ENCODE measurements around the gene RFX2. TPM values are rescaled to one million over a fixed set of nuclear protein-coding genes. Genes with fewer than 3 reads are reported as not detected.

The RFX2 gene
- total and polyA plus RNA-seq, 10 of the 15 experiments (the other 5 are each of a cell fraction or from before 2014, with no cell fraction given) = 3.2 to 9.8 (median 4.7) TPM

GRCh38 chr19:5950741-5951140 is 159.6 kb downstream of the RFX2 start:
- H3K36me3 ChIP-seq (ENCODE audit: control insufficient read depth in 2 of 2, insufficient read depth in 2 of 2, low read length in 1 of 2) = peaks cover 11 to 21% of the 10 kb centered on the region in 2 experiments; a peak in 3 of 4 replicates
- no peak for ATAC-seq
- H3K27me3 ChIP-seq (replicated peaks in 1 of 2; ENCODE audit: control insufficient read depth in 2 of 2, insufficient read depth in 2 of 2, low read length in 1 of 2) = no peaks in the 10 kb centered on the region
- no peaks in the 10 kb centered on the region for H3K9me3 ChIP-seq (replicated peaks; ENCODE audit: control insufficient read depth, insufficient read depth, low read length)
- POLR2A ChIA-PET = no interaction called here
- 81% methylated on average over 3 of the region's 3 CpGs for WGBS (ENCODE audit: insufficient coverage, insufficient replicate concordance, low lambda C conversion rate, missing lambda C conversion rate)
- no peak for FAIRE-seq
- CTCF ChIA-PET = interaction anchor here (1.2 to 4.0 kb wide), 4 partner anchors 17 to 147 kb away, joined by 3 to 16 read pairs (median 6); partner anchors contain the start of gene RANBP3
- H3K4me3 ChIP-seq = no peak overlapping the region
- in situ Hi-C loops (cut with MboI) = no loop called here
- peaks cover 20% of the 10 kb centered on the region for H3K4me1 ChIP-seq (ENCODE audit: control insufficient read depth, insufficient read depth, low read length)
- H3K4me2 ChIP-seq (ENCODE audit: control insufficient read depth, insufficient read depth) = no peak overlapping the region
- SMC1A ChIA-PET (ENCODE audit: uncharacterized antibody, unreplicated experiment) = interaction anchor here (1.0 kb wide), 1 partner anchor 18 kb away, joined by 3 read pairs; no protein-coding TSS in a partner anchor
- DNase-seq (ENCODE audit: low read depth, low spot score) = no peak
- H3K9ac ChIP-seq (ENCODE audit: control insufficient read depth, insufficient read depth, low read length) = no peak overlapping the region
- intact Hi-C loops (cut with micrococcal nuclease; ENCODE audit: unreplicated experiment) = no loop called here
- no peak overlapping the region for H2AFZ ChIP-seq (ENCODE audit: control insufficient read depth, low read depth, low read length)
- BruUV-seq (replicated peaks) = no TSS peak
- no peak overlapping the region for H3K27ac ChIP-seq (ENCODE audit: control insufficient read depth, insufficient read depth)
- H4K20me1 ChIP-seq (ENCODE audit: control insufficient read depth, insufficient read depth) = no peaks in the 10 kb centered on the region; the same call in 1 of the 2 replicates
- H3K79me2 ChIP-seq (ENCODE audit: control insufficient read depth, insufficient read depth, low read length) = peaks cover 44% of the 10 kb centered on the region
- RAD21 ChIA-PET (ENCODE audit: unreplicated experiment) = no interaction called here
- TF ChIP-seq NFIC (IDR thresholded peaks at IDR 0.05; ENCODE audit: low read depth, low read length) (no peak), RELB (IDR thresholded peaks at IDR 0.05; ENCODE audit: low read depth) (no peak), REST (IDR thresholded peaks at IDR 0.05; ENCODE audit: low read depth, low read length) (no peak), EGR1 (IDR thresholded peaks at IDR 0.05; ENCODE audit: borderline replicate concordance in 1 of 2, low read depth in 2 of 2, low read length in 2 of 2) (no peak), CREM (IDR thresholded peaks at IDR 0.05; ENCODE audit: low read depth) (no peak), RELA (IDR thresholded peaks at IDR 0.05; ENCODE audit: borderline replicate concordance, partially characterized antibody) (no peak), IKZF1 (conservative IDR thresholded peaks at IDR 0.05) (no peak), IKZF2 (IDR thresholded peaks at IDR 0.05) (no peak)
- TF ChIP-seq, protein P1, sequence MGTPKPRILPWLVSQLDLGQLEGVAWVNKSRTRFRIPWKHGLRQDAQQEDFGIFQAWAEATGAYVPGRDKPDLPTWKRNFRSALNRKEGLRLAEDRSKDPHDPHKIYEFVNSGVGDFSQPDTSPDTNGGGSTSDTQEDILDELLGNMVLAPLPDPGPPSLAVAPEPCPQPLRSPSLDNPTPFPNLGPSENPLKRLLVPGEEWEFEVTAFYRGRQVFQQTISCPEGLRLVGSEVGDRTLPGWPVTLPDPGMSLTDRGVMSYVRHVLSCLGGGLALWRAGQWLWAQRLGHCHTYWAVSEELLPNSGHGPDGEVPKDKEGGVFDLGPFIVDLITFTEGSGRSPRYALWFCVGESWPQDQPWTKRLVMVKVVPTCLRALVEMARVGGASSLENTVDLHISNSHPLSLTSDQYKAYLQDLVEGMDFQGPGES (IDR thresholded peaks at IDR 0.05) = no peak
- TF ChIP-seq, protein P2, sequence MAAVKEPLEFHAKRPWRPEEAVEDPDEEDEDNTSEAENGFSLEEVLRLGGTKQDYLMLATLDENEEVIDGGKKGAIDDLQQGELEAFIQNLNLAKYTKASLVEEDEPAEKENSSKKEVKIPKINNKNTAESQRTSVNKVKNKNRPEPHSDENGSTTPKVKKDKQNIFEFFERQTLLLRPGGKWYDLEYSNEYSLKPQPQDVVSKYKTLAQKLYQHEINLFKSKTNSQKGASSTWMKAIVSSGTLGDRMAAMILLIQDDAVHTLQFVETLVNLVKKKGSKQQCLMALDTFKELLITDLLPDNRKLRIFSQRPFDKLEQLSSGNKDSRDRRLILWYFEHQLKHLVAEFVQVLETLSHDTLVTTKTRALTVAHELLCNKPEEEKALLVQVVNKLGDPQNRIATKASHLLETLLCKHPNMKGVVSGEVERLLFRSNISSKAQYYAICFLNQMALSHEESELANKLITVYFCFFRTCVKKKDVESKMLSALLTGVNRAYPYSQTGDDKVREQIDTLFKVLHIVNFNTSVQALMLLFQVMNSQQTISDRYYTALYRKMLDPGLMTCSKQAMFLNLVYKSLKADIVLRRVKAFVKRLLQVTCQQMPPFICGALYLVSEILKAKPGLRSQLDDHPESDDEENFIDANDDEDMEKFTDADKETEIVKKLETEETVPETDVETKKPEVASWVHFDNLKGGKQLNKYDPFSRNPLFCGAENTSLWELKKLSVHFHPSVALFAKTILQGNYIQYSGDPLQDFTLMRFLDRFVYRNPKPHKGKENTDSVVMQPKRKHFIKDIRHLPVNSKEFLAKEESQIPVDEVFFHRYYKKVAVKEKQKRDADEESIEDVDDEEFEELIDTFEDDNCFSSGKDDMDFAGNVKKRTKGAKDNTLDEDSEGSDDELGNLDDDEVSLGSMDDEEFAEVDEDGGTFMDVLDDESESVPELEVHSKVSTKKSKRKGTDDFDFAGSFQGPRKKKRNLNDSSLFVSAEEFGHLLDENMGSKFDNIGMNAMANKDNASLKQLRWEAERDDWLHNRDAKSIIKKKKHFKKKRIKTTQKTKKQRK (IDR thresholded peaks at IDR 0.05; ENCODE audit: low read depth, low read length) = no peak
